Liver (tissue), 9 donors: ENCODE measurements around the gene DIS3L2. TPM values are rescaled to one million over a fixed set of nuclear protein-coding genes. Genes with fewer than 3 reads are reported as not detected.

Experiments used
- DNase-seq: peaks from one replicate; pipeline ENCODE4 v3.0.0-alpha.2; 2017; ENCODE audit warnings: low spot score
- H3K27ac ChIP-seq, 2 donors: one replicate each; pipeline ENCODE4 v1.7.0; 2013; ENCODE audit warnings: inconsistent platforms in 2 of 2, low read length in 2 of 2, control low read depth in 1 of 2, low read depth in 1 of 2, mild to moderate bottlenecking in 1 of 2
- H3K27me3 ChIP-seq, 4 donors: one replicate each; pipeline versions ENCODE4 v1.6.1 to v1.7.0; 2013; ENCODE audit warnings: low read length in 3 of 4, inconsistent platforms in 1 of 4, mild to moderate bottlenecking in 1 of 4, moderate library complexity in 1 of 4; ENCODE audit not compliant: control insufficient read depth in 4 of 4, insufficient read depth in 4 of 4
- H3K36me3 ChIP-seq, 4 donors: one replicate each; pipeline versions ENCODE4 v1.6.1 to v1.7.0; 2013; ENCODE audit warnings: low read length in 3 of 4, mild to moderate bottlenecking in 3 of 4, low read depth in 1 of 4, moderate library complexity in 1 of 4; ENCODE audit not compliant: control insufficient read depth in 4 of 4, insufficient read depth in 3 of 4
- H3K4me1 ChIP-seq, 4 donors: one replicate each; pipeline versions ENCODE4 v1.6.1 to v1.7.0; 2013; ENCODE audit warnings: low read length in 3 of 4, mild to moderate bottlenecking in 3 of 4, moderate library complexity in 1 of 4; ENCODE audit not compliant: control insufficient read depth in 4 of 4, insufficient read depth in 4 of 4
- H3K4me3 ChIP-seq, 3 donors: one replicate each; pipeline versions ENCODE4 v1.6.1 to v1.7.0; 2013; ENCODE audit warnings: low read length in 3 of 3, control low read depth in 1 of 3, low read depth in 1 of 3, mild to moderate bottlenecking in 1 of 3
- H3K9ac ChIP-seq, 2 donors: one replicate each; pipeline ENCODE4 v1.7.0; 2013; ENCODE audit warnings: low read length in 2 of 2, mild to moderate bottlenecking in 2 of 2, moderate library complexity in 2 of 2, control low read depth in 1 of 2, low read depth in 1 of 2
- H3K9me3 ChIP-seq, 4 donors: one replicate each; pipeline versions ENCODE4 v1.6.1 to v1.7.0; 2013; ENCODE audit warnings: low read length in 3 of 4; ENCODE audit not compliant: control insufficient read depth in 4 of 4
- EGR1 ChIP-seq, 2 donors: IDR thresholded peaks; 2 replicates each; pipeline ENCODE4 v1.6.1; 2016 to 2018; ENCODE audit warnings: antibody characterized with exemption in 2 of 2, low read depth in 2 of 2
- FOXA1 ChIP-seq: IDR thresholded peaks from 2 replicates; pipeline ENCODE4 v1.6.1; 2016; ENCODE audit warnings: antibody characterized with exemption
- FOXA2 ChIP-seq: IDR thresholded peaks from 2 replicates; pipeline ENCODE4 v1.6.1; 2016; ENCODE audit warnings: antibody characterized with exemption
- GABPA ChIP-seq, 2 donors: IDR thresholded peaks in 1 of 2; conservative IDR thresholded peaks in 1 of 2; 2 replicates each; pipeline ENCODE4 v1.6.1; 2016; ENCODE audit warnings: antibody characterized with exemption in 2 of 2, mild to moderate bottlenecking in 1 of 2, moderate library complexity in 1 of 2
- HNF4A ChIP-seq, 2 donors: conservative IDR thresholded peaks; 2 replicates each; pipeline ENCODE4 v1.6.1; 2016; ENCODE audit warnings: antibody characterized with exemption in 2 of 2, mild to moderate bottlenecking in 2 of 2
- HNF4G ChIP-seq: IDR thresholded peaks from 2 replicates; pipeline ENCODE4 v1.6.1; 2016; ENCODE audit warnings: antibody characterized with exemption
- JUND ChIP-seq, 2 donors: IDR thresholded peaks; 2 replicates each; pipeline ENCODE4 v1.6.1; 2016; ENCODE audit warnings: antibody characterized with exemption in 2 of 2
- NR2F2 ChIP-seq: IDR thresholded peaks from 2 replicates; pipeline ENCODE4 v1.6.1; 2016; ENCODE audit warnings: antibody characterized with exemption
- RAD21 ChIP-seq, 2 donors: IDR thresholded peaks; 2 replicates each; pipeline ENCODE4 v1.6.1; 2016; ENCODE audit warnings: antibody characterized with exemption in 2 of 2, mild to moderate bottlenecking in 2 of 2
- RXRA ChIP-seq, 2 donors: IDR thresholded peaks; 2 replicates each; pipeline ENCODE4 v1.6.1; 2017 to 2018; ENCODE audit warnings: antibody characterized with exemption in 2 of 2, mild to moderate bottlenecking in 1 of 2
- SP1 ChIP-seq: IDR thresholded peaks from 2 replicates; pipeline ENCODE4 v1.6.1; 2018; ENCODE audit warnings: antibody characterized with exemption, mild to moderate bottlenecking
- TAF1 ChIP-seq: conservative IDR thresholded peaks from 2 replicates; pipeline ENCODE4 v1.6.1; 2016; ENCODE audit warnings: antibody characterized with exemption, mild to moderate bottlenecking
- YY1 ChIP-seq: IDR thresholded peaks from 2 replicates; pipeline ENCODE4 v1.6.1; 2016; ENCODE audit warnings: antibody characterized with exemption, mild to moderate bottlenecking
- WGBS: extraction: QIAGEN DNeasy Blood & Tissue Kit; methylation state at CpG from one replicate; pipeline ENCODE4 v1.1.7; 2013; 5-methylcytosine and 5-hydroxymethylcytosine counted together
- polyA plus RNA-seq, 2 donors: library from polyadenylated mRNA; stranded (reverse) in 1 of 2; unstranded in 1 of 2; fragments of 200-250 nt in 1 of 2; fragments of >200 nt in 1 of 2; fragmentation: Nextera tagmentation in 1 of 2; extraction: Ambion mirVana in 1 of 2; gene quantifications; one replicate each; pipeline versions ENCODE4 v1.2.1 to v1.2.3, GENCODE V29; 2013 to 2015
- total RNA-seq, 2 donors: library from RNA; depleted of rRNA; stranded (reverse); fragments of >200 nt; gene quantifications; one replicate each; pipeline ENCODE4 v1.2.3, GENCODE V29; 2014
- TF ChIP-seq, protein P1 (sequence below): IDR thresholded peaks from 2 replicates; pipeline ENCODE4 v1.6.1; 2016; ENCODE audit warnings: antibody characterized with exemption
- TF ChIP-seq, protein P2 (sequence below): IDR thresholded peaks from 2 replicates; pipeline ENCODE4 v1.6.1; 2016; ENCODE audit warnings: antibody characterized with exemption
- TF ChIP-seq, protein P3 (sequence below): IDR thresholded peaks from 2 replicates; pipeline ENCODE4 v1.6.1; 2016; ENCODE audit warnings: antibody characterized with exemption, mild to moderate bottlenecking
- TF ChIP-seq, protein P4 (sequence below): fragments of 150-350 bp; IDR thresholded peaks from 2 replicates; pipeline ENCODE4 v1.5.1; 2017; ENCODE audit warnings: improper control_type of control experiment, low read depth, low read length; ENCODE audit not compliant: missing input control
- TF ChIP-seq, protein P5 (sequence below): IDR thresholded peaks from 2 replicates; pipeline ENCODE4 v1.6.1; 2016; ENCODE audit warnings: antibody characterized with exemption
- donor health status: healthy.
- donor health status: healthy.
- donor health status: healthy.
- donor health status: healthy.
- donor health status: healthy.

Gene DIS3L2
- total and polyA plus RNA-seq, 4 donors, result 5.7 to 21.5 (median 8.8) TPM

DNA sequence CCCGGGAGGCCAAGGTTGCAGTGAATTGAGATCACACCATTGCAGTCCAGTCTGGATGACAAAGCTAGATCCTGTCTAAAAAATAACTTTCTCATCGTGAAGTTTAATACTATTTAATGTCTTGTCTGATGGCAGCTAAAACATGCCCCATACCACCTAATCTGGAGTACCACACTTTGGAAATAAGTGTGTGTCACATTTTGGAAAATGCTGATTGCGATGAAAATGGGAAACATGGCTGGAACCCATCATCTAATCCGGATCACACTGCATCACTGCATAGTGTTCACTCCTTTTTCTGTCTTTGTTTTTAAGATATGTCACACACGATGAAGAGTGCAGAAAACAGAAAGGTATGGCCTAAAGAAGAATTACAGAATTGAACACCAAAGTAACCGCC is 385.9 kb downstream of the DIS3L2 start:
- Histone ChIP-seq H3K4me1 (peaks cover 0 to 3% (median 1%) of the 10 kb centered on the region in 4 donors), H3K9ac (no peak overlapping the region), H3K27me3 (peaks cover 5 to 14% (median 8%) of the 10 kb centered on the region in 4 donors), H3K36me3 (no peaks in the 10 kb centered on the region), H3K27ac (no peak overlapping the region), H3K9me3 (no peaks in the 10 kb centered on the region), H3K4me3 (no peak overlapping the region)
- DNase-seq, result no peak
- WGBS, result 91% methylated on average over 6 of the region's 6 CpGs
- TF ChIP-seq SP1, result no peak
- TF ChIP-seq, protein P1, sequence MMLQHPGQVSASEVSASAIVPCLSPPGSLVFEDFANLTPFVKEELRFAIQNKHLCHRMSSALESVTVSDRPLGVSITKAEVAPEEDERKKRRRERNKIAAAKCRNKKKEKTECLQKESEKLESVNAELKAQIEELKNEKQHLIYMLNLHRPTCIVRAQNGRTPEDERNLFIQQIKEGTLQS, result no peak
- TF ChIP-seq, protein P2, sequence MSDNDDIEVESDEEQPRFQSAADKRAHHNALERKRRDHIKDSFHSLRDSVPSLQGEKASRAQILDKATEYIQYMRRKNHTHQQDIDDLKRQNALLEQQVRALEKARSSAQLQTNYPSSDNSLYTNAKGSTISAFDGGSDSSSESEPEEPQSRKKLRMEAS, result no peak
- no peak for TF ChIP-seq JUND (IDR thresholded peaks at IDR 0.05)
- TF ChIP-seq, protein P3, sequence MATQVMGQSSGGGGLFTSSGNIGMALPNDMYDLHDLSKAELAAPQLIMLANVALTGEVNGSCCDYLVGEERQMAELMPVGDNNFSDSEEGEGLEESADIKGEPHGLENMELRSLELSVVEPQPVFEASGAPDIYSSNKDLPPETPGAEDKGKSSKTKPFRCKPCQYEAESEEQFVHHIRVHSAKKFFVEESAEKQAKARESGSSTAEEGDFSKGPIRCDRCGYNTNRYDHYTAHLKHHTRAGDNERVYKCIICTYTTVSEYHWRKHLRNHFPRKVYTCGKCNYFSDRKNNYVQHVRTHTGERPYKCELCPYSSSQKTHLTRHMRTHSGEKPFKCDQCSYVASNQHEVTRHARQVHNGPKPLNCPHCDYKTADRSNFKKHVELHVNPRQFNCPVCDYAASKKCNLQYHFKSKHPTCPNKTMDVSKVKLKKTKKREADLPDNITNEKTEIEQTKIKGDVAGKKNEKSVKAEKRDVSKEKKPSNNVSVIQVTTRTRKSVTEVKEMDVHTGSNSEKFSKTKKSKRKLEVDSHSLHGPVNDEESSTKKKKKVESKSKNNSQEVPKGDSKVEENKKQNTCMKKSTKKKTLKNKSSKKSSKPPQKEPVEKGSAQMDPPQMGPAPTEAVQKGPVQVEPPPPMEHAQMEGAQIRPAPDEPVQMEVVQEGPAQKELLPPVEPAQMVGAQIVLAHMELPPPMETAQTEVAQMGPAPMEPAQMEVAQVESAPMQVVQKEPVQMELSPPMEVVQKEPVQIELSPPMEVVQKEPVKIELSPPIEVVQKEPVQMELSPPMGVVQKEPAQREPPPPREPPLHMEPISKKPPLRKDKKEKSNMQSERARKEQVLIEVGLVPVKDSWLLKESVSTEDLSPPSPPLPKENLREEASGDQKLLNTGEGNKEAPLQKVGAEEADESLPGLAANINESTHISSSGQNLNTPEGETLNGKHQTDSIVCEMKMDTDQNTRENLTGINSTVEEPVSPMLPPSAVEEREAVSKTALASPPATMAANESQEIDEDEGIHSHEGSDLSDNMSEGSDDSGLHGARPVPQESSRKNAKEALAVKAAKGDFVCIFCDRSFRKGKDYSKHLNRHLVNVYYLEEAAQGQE, result no peak
- TF ChIP-seq, protein P4, sequence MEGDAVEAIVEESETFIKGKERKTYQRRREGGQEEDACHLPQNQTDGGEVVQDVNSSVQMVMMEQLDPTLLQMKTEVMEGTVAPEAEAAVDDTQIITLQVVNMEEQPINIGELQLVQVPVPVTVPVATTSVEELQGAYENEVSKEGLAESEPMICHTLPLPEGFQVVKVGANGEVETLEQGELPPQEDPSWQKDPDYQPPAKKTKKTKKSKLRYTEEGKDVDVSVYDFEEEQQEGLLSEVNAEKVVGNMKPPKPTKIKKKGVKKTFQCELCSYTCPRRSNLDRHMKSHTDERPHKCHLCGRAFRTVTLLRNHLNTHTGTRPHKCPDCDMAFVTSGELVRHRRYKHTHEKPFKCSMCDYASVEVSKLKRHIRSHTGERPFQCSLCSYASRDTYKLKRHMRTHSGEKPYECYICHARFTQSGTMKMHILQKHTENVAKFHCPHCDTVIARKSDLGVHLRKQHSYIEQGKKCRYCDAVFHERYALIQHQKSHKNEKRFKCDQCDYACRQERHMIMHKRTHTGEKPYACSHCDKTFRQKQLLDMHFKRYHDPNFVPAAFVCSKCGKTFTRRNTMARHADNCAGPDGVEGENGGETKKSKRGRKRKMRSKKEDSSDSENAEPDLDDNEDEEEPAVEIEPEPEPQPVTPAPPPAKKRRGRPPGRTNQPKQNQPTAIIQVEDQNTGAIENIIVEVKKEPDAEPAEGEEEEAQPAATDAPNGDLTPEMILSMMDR, result no peak
- TF ChIP-seq RAD21 (IDR thresholded peaks at IDR 0.05), result no peak
- TF ChIP-seq NR2F2, result no peak
- TF ChIP-seq, protein P5, sequence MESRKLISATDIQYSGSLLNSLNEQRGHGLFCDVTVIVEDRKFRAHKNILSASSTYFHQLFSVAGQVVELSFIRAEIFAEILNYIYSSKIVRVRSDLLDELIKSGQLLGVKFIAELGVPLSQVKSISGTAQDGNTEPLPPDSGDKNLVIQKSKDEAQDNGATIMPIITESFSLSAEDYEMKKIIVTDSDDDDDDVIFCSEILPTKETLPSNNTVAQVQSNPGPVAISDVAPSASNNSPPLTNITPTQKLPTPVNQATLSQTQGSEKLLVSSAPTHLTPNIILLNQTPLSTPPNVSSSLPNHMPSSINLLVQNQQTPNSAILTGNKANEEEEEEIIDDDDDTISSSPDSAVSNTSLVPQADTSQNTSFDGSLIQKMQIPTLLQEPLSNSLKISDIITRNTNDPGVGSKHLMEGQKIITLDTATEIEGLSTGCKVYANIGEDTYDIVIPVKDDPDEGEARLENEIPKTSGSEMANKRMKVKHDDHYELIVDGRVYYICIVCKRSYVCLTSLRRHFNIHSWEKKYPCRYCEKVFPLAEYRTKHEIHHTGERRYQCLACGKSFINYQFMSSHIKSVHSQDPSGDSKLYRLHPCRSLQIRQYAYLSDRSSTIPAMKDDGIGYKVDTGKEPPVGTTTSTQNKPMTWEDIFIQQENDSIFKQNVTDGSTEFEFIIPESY, result no peak
- TF ChIP-seq TAF1, result no peak
- no peak for TF ChIP-seq RXRA (IDR thresholded peaks at IDR 0.05)
- no peak for TF ChIP-seq EGR1 (IDR thresholded peaks at IDR 0.05; ENCODE audit: low read depth in 2 of 2)
- TF ChIP-seq HNF4A (conservative IDR thresholded peaks at IDR 0.05), result no peak
- TF ChIP-seq FOXA2, result no peak
- no peak for TF ChIP-seq HNF4G

DNA sequence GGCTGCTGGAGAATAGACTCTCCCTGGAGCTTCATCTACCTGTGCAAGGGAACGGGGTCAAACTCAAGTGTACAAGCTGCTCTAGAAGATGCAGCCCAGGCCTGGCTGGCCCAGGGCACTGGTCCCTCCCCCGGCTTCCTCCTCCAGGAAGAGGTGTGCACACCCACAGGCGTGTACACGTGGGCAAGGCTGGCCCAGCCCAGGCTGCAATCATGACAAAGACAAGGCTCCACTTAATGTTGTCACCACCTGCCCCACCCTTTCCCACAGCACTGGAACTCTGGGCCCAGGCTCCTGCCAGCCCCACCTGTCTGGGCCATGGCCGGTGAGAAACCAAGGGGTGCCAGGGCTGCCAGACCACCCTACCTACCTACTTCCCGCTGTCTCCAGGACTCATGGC is 387.4 kb downstream of the DIS3L2 start:
- DNase-seq, result no peak
- H3K36me3 ChIP-seq, result no peaks in the 10 kb centered on the region
- H3K4me1 ChIP-seq, result peaks cover 0 to 3% (median 1%) of the 10 kb centered on the region in 4 donors
- H3K27ac ChIP-seq, result no peak overlapping the region
- H3K9ac ChIP-seq, result no peak overlapping the region
- peaks cover 6 to 16% (median 11%) of the 10 kb centered on the region in 4 donors for H3K27me3 ChIP-seq
- WGBS, result 50% methylated on average over 6 of the region's 6 CpGs
- H3K9me3 ChIP-seq, result no peaks in the 10 kb centered on the region
- H3K4me3 ChIP-seq, result no peak overlapping the region
- TF ChIP-seq FOXA2 (no peak), YY1 (no peak), TAF1 (no peak), JUND (IDR thresholded peaks at IDR 0.05) (no peak), EGR1 (IDR thresholded peaks at IDR 0.05; ENCODE audit: low read depth in 2 of 2) (no peak), FOXA1 (no peak), SP1 (no peak), GABPA (IDR thresholded peaks at IDR 0.05 in 1 of 2, conservative IDR thresholded peaks at IDR 0.05 in 1 of 2) (no peak)
- TF ChIP-seq, protein P2, result no peak
- TF ChIP-seq, protein P1, result no peak
- TF ChIP-seq, protein P5, result no peak
